Activated CD4-positive, alpha-beta T cell treated with anti-CD3 and anti-CD28 coated beads, Interleukin-2, Interleukin-4, amounts not matched to agents 100 ng/mL and 50 ng/mL, durations not matched to agents 16 hours and 8 hours (primary cell): ENCODE results near the gene CCNY.

Experiments
- DNase-seq: peaks from one replicate; pipeline ENCODE4 v3.0.0-alpha.2; 2020; ENCODE audit warnings: low spot score

CCNY gene

DNA sequence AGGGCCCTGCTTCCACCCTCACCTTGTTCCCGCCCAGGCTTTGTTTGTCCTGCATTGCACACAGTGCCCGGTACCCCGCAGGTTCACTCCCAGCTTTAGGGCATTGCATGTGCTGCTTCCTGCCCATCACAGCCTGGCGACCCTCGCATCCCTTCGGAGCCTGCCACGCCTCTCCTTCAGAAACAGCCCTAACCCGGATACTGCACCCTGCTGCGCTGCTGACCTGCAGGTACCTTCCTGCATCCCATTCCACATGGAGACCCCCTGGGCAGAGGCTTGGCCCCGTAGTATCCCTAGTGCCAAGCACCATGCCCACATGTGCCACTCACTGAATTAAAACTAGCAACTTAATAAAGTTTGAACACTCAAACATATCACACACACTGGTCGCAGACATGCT lies 249.0 kb downstream of the CCNY start:
- DNase-seq: no peak

GRCh38 chr10:35585903-35586535 lies 249.7 kb downstream of the CCNY start:
- DNase-seq: no peak

GRCh38 chr10:35588836-35589235 lies 252.5 kb downstream of the CCNY start:
- no peak for DNase-seq

- no peak for DNase-seq
Observed at GRCh38 chr10:35592441-35592840, 256.1 kb downstream of the CCNY start.

DNA sequence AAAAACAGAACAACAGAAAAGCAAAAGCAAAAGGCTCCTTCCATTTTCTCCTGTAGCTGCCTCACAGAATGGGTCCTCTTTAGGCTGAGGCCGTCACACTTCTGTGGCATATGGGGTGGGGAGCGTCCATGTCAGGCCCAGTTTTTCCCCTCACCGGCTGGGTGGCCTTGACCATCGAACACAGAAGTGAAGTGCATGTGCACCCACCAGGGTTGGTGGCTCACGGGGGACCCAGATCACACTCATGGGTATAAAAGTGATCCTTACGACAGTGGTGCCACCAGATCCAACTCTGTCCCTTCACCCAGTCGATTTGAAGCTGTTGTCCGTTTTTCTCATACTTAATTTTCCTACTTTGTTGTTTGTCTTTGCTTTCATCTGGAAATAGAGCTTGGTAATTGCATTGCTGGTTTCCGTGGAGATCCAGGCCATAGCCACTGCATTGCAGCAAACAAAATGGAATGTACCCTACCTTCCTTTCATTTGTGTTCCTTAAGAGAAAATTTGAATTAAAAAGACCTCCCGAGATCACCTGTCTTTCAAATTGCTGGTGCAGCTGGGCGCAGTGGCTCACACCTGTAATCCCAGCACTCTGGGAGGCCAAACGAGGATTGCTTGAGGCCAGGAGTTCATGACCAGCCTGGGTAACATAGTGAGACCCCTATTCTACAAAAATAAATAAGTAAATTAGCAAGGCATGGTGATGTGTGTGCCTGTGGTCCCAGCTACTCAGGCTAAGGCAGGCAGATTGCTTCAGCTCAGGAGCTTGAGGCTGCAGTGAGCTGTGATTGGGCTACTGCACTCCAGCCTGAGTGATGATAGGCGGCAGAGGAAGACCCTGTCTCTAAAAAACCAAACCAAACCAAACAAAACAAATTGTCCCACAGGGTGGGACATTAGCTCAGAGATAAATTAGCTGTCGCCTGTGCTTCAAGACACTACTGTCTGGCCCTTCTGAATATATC lies 258.1 kb downstream of the CCNY start:
- DNase-seq: no peak

- no peak for DNase-seq
Observed at GRCh38 chr10:35595106-35595505, 258.8 kb downstream of the CCNY start.

DNA sequence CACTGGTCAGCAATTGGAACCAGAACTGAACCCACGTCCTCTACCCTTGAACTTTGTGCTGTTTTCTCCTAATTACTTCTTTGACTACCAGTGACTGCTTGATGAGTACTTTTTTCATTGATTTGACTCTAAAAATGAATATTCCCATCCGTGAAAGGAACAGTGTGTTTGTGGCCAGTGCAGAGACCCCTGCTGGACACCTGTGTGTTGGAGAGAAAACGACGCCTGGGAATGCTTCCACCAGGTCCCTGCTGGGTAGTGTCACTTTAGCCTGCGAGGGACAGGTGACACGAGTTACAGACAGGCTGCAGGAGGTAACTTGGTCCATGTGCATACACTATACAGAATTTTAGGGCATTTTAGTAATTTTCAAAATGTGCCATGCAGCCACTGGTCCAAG lies 262.1 kb downstream of the CCNY start:
- DNase-seq: no peak

- DNase-seq: no peak
Observed at GRCh38 chr10:35600193-35600592, 263.9 kb downstream of the CCNY start.

DNA sequence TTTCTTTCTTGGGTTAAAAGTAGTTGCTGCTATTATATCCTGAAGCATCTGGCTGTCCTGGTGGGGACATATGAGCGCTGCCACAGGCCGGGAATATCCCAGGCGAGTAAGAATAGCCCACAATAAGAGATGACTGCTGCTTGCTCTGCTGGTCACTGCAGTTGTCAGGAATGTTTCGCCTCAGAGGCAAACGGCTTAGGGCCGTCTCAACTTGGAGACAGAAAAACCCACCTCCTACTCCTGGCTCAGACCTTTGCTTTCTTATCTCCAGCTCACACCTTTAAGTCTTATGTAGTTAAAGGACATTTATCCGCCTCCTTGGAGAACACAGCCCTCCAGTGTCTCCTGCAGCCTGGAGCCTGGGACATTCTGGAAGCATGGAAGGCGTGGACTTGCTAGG lies 268.9 kb downstream of the CCNY start, which contains the start of gene GJD4:
Gene GJD4 (plus strand): TSS at position 151 of the 400 bp plus-strand sequence. CDS start 227 bp downstream, at position 378.
- DNase-seq: no peak

GRCh38 chr10:35606430-35606829 lies 270.1 kb downstream of the CCNY start:
- DNase-seq: no peak

DNA sequence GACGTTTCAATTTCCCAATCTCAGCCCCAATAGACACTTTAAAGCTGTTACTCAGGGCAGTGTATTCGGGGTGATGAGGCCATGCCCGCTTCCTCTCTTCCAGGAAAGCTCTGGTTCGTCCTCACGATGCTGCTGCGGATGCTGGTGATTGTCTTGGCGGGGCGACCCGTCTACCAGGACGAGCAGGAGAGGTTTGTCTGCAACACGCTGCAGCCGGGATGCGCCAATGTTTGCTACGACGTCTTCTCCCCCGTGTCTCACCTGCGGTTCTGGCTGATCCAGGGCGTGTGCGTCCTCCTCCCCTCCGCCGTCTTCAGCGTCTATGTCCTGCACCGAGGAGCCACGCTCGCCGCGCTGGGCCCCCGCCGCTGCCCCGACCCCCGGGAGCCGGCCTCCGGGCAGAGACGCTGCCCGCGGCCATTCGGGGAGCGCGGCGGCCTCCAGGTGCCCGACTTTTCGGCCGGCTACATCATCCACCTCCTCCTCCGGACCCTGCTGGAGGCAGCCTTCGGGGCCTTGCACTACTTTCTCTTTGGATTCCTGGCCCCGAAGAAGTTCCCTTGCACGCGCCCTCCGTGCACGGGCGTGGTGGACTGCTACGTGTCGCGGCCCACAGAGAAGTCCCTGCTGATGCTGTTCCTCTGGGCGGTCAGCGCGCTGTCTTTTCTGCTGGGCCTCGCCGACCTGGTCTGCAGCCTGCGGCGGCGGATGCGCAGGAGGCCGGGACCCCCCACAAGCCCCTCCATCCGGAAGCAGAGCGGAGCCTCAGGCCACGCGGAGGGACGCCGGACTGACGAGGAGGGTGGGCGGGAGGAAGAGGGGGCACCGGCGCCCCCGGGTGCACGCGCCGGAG lies 271.4 kb downstream of the CCNY start:
- no peak for DNase-seq

DNA sequence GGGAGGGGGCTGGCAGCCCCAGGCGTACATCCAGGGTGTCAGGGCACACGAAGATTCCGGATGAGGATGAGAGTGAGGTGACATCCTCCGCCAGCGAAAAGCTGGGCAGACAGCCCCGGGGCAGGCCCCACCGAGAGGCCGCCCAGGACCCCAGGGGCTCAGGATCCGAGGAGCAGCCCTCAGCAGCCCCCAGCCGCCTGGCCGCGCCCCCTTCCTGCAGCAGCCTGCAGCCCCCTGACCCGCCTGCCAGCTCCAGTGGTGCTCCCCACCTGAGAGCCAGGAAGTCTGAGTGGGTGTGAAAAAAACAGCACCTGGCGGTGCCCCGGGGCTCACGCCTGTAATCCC lies 272.0 kb downstream of the CCNY start:
- DNase-seq: no peak

DNA sequence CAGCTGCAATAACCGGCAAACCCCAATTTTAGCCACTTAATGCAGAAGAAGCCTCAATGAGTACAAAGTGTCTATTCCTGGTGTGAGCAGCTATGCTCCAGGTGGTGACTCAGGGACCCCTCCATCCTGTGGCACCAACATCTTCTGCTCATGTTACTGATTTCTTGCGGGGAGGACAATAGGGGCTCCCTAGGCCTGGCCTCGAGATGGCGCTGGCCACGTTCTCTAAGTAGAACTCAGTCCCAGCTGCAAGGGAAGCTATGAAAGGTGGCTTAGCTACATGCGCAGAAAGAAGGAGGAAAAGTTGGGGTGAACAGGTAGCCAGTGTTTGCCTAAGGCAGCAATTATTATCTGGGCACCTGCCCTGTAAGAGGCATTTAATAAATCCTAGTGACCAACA lies 275.4 kb downstream of the CCNY start:
- DNase-seq: no peak

DNA sequence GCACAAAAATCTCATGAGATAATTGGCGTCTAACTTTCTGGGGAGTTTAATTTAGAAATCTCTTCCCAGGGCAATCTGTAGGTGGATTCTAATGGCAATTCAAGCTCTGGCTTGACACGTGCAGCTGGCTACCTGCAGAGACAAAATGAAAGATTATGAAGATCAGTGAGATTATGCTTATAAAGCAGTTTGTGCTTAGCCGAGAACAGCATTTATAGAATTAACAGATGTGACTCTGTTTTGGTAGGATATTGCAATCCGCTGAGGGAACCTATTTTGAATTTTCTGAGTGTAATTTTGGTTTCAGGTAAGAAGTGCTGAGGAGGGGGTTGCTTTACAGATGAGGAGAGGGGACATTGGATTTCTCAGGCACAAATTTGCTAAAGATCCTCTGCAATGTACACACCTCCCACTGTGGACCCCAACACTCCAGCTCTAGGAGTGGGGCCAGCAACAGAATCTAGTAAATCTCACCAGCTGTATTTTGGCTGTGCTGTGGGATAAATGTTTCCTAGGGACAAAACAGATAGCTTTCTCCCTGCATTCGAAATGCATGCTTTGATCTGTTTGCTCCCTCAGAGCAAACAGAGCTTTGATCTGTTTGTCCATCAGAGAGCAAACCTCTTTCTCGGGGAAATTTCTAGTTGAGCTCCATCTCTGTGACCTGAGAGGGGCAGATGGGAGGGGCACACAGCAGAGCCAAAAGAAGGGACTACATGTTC lies 276.2 kb downstream of the CCNY start:
- DNase-seq: no peak

DNA sequence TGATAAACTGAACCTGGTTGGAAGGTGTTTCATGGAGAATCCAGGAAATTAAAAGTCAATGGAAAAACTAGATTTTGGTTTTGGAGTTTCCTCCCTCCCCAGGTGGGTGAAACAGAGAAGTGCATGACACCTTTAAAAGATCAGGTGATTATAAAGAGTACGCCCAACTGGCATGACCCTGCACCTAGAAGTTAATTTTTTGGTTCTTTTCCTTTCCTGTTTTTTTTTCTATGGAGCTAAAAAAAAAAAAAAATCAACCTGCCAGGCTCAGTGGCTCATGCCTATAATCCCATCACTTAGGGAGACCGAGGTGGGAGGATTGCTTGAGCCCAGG lies 276.8 kb downstream of the CCNY start:
- DNase-seq: no peak

DNA sequence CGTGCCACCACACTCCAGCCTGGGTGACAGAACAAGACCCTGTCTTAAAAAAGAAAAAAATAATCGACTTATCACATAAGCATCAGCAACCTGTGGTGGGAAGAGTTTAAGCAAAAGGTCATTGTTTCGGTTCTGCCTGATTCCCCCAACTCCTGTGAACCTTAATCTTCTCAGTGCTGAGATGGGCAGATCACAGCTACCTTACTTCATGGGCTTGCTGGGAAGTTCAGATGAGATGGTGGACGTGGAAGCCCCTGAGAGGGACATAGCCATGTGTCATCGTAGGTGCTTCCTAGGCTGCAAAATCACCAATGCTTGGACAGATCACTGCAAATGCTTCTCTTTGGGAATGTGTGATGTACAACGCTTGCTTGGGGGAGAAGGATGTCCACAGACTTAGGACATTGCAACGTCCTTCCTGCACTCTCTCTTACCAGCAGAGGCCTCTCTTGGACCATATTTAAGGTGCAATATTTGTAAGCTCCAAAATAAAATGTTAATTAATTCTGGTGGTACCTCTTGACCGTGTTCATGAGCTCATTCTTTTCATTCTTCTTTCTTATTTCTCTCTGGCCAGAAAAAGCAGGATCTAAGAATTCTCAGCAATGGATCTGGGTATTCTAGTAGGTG lies 277.4 kb downstream of the CCNY start:
- no peak for DNase-seq

- no peak for DNase-seq
Observed at GRCh38 chr10:35614312-35614711, 278.0 kb downstream of the CCNY start.
